ENCODE data around the gene CSF2.
"Not testable (repeated sequence)": the region's sequence is repeated elsewhere in the genome, so short reads cannot be mapped to it uniquely, and the experiment has no call there.

CSF2 gene

GRCh38 chr5:132101385-132101880, 27.8 kb downstream of the CSF2 start:
- no peak for DNase-seq (ENCODE audit: low read depth)
- no peak overlapping the region for H3K4me3 ChIP-seq (ENCODE audit: low read length)
- no peak for TF ChIP-seq CTCF (conservative IDR thresholded peaks at IDR 0.05; ENCODE audit: low read depth, low read length)

GRCh38 chr5:132102101-132102701, 28.6 kb downstream of the CSF2 start:
- TF ChIP-seq CTCF (conservative IDR thresholded peaks at IDR 0.05; ENCODE audit: low read depth, low read length): no peak
- no peak for DNase-seq (ENCODE audit: low read depth)
- H3K4me3 ChIP-seq (ENCODE audit: low read length): no peak overlapping the region

GRCh38 chr5:132102944-132103331, 29.3 kb downstream of the CSF2 start:
- H3K4me3 ChIP-seq (ENCODE audit: low read length): no peak overlapping the region
- no peak for TF ChIP-seq CTCF (conservative IDR thresholded peaks at IDR 0.05; ENCODE audit: low read depth, low read length)
- DNase-seq (ENCODE audit: low read depth): no peak

GRCh38 chr5:132103332-132103951, 29.9 kb downstream of the CSF2 start:
- no peak for TF ChIP-seq CTCF (conservative IDR thresholded peaks at IDR 0.05; ENCODE audit: low read depth, low read length)
- no peak overlapping the region for H3K4me3 ChIP-seq (ENCODE audit: low read length)
- DNase-seq (ENCODE audit: low read depth): peak; percentile 80

- DNase-seq (ENCODE audit: low read depth): no peak
- H3K4me3 ChIP-seq (ENCODE audit: low read length): no peak overlapping the region
- no peak for TF ChIP-seq CTCF (conservative IDR thresholded peaks at IDR 0.05; ENCODE audit: low read depth, low read length)
These were observed 30.4 kb downstream of the CSF2 start for GRCh38 chr5:132103969-132104391.

- no peak for TF ChIP-seq CTCF (conservative IDR thresholded peaks at IDR 0.05; ENCODE audit: low read depth, low read length)
These were observed 31.0 kb downstream of the CSF2 start for GRCh38 chr5:132104556-132104955.

GRCh38 chr5:132105688-132106087, 32.1 kb downstream of the CSF2 start:
- TF ChIP-seq CTCF (conservative IDR thresholded peaks at IDR 0.05; ENCODE audit: low read depth, low read length): no peak
- H3K4me3 ChIP-seq (ENCODE audit: low read length): no peak overlapping the region
- DNase-seq (ENCODE audit: low read depth): no peak

More at GRCh38 chr5:132104556-132104955, 31.0 kb downstream of the CSF2 start:
- no peak for DNase-seq (ENCODE audit: low read depth)
- no peak overlapping the region for H3K4me3 ChIP-seq (ENCODE audit: low read length)

- DNase-seq (ENCODE audit: low read depth): not testable (repeated sequence)
These were observed 34.9 kb downstream of the CSF2 start for GRCh38 chr5:132108495-132108894.

GRCh38 chr5:132108957-132109356, 35.4 kb downstream of the CSF2 start:
- DNase-seq (ENCODE audit: low read depth); H3K4me3 ChIP-seq (ENCODE audit: low read length): not testable (repeated sequence)

More at GRCh38 chr5:132108495-132108894, 34.9 kb downstream of the CSF2 start:
- H3K4me3 ChIP-seq (ENCODE audit: low read length): not testable (repeated sequence)

Data from retinal pigment epithelial cell (primary cell).